AG09309 (cell line): ENCODE results near the gene TLE7.

Experiments
- DNase-seq: peaks from one replicate; pipeline ENCODE4 v3.0.0-alpha.2; 2010; ENCODE audit warnings: low read depth
- H3K4me3 ChIP-seq: 2 replicates; pipeline ENCODE4 v1.5.1; 2011; ENCODE audit warnings: mild to moderate bottlenecking, low read depth, low read length, moderate library complexity; ENCODE audit not compliant: control insufficient read depth
- TF ChIP-seq, protein P1 (sequence below): IDR thresholded peaks from 2 replicates; pipeline ENCODE4 v1.5.1; 2011; ENCODE audit warnings: mild to moderate bottlenecking, low read depth, low read length, inconsistent platforms; ENCODE audit not compliant: insufficient read depth, control insufficient read depth; ENCODE audit errors: missing control alignments

TLE7 gene

DNA sequence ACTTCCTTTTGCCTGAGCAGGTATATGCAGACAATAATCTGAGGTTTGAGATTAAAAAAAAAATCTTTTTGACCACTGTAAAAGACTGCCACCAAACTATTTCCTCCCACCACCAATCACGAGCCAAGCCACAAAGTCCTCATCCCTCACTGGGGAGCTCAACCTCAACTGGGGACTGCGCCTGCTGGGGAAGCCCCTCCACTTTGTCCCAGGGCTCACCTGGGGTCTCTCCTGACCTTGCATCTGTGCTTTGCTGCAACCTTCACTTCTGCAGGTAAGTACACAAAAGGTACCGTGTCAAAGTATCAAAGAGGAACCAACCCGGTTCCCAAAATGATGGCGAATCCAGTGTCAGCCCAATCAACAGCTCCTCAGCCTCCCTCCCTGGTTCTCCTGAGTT, 35.5 kb downstream of the TLE7 start:
- TF ChIP-seq, protein P1, sequence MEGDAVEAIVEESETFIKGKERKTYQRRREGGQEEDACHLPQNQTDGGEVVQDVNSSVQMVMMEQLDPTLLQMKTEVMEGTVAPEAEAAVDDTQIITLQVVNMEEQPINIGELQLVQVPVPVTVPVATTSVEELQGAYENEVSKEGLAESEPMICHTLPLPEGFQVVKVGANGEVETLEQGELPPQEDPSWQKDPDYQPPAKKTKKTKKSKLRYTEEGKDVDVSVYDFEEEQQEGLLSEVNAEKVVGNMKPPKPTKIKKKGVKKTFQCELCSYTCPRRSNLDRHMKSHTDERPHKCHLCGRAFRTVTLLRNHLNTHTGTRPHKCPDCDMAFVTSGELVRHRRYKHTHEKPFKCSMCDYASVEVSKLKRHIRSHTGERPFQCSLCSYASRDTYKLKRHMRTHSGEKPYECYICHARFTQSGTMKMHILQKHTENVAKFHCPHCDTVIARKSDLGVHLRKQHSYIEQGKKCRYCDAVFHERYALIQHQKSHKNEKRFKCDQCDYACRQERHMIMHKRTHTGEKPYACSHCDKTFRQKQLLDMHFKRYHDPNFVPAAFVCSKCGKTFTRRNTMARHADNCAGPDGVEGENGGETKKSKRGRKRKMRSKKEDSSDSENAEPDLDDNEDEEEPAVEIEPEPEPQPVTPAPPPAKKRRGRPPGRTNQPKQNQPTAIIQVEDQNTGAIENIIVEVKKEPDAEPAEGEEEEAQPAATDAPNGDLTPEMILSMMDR, result no peak
- DNase-seq, result no peak
- H3K4me3 ChIP-seq, result no peak overlapping the region

DNA sequence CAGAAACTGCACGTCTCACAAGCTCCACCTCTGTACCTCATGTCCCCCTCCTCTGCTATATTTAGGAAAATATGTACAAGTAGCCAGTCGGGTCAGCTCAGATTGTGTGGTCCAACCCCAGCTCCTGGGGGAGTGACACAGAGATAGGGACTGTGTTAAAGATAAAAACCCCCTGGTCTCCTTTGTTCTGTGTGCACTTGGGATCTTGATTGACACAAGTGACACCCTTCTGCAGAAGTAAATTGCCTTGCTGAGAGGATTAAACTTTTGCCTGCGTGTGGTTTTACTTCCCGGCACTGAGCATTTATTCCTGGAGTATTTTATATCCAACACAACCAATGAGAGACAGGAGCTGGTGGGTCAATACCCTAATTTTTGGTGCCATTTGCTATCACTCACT, 37.5 kb downstream of the TLE7 start:
- H3K4me3 ChIP-seq, result no peak overlapping the region
- TF ChIP-seq, protein P1, result no peak
- DNase-seq, result no peak

DNA sequence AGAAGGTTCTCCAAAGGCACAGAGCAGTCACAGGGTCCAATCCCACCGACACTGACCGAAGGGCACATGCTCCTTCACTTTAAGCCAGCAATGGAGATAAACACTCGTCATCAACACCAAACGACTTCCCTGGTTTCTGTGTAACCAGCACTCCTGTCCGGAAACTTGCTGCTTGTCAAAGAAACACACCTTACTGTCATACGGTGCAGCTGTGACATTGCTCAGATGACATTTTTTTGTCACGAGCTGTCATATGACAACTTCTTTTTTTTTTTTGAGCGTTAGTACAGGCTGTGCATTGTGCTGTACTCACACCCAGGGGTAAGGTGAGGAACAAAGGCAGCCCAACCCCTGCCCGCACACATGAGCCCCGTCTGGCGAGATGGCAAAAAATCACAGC, 39.2 kb downstream of the TLE7 start:
- no peak for DNase-seq
- TF ChIP-seq, protein P1, result no peak
- no peak overlapping the region for H3K4me3 ChIP-seq

DNA sequence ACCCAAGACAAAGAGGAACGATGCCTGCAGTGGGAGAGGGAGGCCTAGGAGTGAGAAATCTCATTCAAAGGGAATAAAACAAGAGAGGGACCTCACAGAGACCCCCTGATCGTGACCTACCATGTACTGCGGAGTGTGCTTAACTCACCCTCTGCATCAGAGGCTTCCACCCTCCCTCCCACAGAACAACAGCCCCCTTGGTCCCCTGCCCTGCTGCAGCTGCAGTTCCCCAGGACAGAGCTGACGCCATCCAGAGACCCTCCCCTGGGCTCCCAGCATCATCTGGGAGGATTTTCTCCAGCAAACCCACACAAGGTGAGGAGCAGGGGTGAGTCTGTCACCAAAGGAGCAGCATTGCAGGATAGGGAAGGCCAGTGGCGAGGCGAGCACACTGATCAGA, 39.8 kb downstream of the TLE7 start:
- TF ChIP-seq, protein P1, result no peak
- DNase-seq, result no peak

DNA sequence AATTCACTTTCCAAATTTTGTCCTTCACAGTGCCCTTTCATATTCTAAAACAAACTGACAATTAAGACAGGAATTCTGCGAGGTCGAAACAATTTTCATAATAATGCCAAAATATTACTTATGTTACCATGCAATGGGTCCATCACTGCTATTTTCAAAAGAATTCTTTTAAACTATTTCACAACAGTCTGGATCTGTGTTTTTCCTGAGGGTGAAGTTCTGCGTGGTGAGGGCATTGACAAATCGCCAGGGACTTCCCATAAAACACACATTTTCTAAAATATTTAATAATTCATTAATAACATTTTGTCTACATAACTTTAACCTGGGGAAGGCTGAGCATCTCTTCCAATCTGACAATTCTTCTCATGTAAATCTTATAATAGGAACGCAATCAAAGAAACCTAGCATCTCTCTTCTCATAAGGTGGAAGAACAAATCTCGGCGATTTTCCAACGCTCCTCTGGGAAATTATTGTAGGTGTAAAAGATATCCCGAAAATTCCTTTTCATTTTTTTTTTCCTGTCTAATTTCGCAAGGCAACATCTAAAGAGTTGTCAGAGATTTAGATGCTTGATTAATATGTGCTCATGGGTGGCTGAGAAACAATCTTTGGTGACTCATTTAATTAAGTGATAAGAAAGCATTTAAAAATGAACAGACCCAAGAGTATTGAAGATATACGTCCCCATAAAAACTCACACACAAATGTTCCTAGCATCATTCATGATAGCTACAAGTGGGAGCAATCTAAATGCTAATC, 41.9 kb downstream of the TLE7 start:
- H3K4me3 ChIP-seq, result no peak overlapping the region
- TF ChIP-seq, protein P1, result no peak
- DNase-seq, result no peak

More for the DNA sequence above, 39.8 kb downstream of the TLE7 start:
- H3K4me3 ChIP-seq, result no peak overlapping the region

DNA sequence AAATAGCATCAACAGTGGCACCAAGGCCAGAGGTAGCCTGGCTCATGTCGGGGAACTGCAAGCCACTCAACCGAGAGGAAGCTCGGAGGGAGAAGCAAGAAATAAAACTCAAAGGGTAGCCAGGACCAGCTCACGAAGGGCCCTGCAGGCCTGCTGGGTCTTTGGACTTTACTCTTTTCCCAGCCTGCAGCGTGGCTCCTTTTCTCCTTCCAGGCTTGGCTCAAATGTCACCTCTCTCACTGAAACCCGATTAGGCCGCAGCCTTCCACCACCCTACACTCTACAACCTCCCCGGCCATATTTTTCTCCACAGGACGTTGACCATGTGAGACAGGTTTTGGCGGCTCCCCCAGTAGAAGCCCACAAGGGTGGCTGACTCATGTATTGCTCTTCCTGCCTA, 45.3 kb downstream of the TLE7 start:
- no peak overlapping the region for H3K4me3 ChIP-seq
- DNase-seq, result no peak
- TF ChIP-seq, protein P1, result no peak
